D341Med (cell line): Measurements from ENCODE around the gene DIRAS3.
"Not testable (repeated sequence)": the region's sequence is repeated elsewhere in the genome, so short reads cannot be mapped to it uniquely, and the experiment has no call there.

Source experiments
- DNase-seq: peaks from one replicate; pipeline ENCODE4 v3.0.0; 2012; ENCODE audit warnings: low spot score

DIRAS3 gene

GRCh38 chr1:68049941-68050878, at the start of gene DIRAS3:
Gene DIRAS3, minus strand, starts transcription at chr1:68050627. Its CDS starts 3,330 bp downstream, at chr1:68047297.
- DNase-seq = no peak

DNA sequence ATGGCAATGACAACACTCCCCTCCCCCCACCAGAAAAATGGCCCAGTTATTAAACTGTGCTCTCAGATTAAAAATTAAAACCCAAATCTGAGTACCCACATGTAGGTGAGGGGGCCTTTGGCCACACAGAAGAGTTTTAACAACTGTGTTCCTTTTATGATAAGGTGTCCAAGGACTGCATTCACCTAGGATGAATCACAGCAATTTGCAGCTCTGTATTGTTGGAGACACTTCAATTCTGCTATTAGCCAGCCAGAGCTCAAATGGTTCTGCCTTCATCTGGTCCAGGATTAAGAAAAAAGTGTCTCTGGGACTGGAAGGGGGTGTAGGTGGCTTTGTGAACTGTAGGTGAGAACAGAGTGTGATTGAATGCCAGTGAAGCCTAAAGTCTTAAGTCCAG, 43.3 kb upstream of the DIRAS3 start:
- no peak for DNase-seq

DNA sequence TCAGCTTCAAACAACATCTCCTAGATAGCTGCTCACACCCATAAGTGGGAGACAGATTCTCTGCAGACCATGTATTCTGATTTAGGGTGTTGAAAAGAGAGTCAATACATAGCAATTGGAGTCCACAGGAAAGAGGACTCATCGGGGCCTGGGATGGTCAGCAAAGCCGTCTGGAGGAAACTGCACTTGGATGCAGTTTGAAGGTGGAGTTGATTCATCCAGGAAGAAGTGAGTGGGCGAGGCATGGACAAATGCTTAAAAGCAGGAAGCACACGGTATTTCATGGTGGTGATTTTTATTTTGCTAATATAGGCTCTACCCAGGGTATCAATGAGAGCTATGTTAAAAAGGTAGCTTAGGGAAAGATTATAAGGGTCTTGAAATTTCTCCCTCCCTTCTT, 36.8 kb upstream of the DIRAS3 start:
- DNase-seq = no peak

- DNase-seq = no peak
Measured at GRCh38 chr1:68085752-68086151, 35.3 kb upstream of the DIRAS3 start.

DNA sequence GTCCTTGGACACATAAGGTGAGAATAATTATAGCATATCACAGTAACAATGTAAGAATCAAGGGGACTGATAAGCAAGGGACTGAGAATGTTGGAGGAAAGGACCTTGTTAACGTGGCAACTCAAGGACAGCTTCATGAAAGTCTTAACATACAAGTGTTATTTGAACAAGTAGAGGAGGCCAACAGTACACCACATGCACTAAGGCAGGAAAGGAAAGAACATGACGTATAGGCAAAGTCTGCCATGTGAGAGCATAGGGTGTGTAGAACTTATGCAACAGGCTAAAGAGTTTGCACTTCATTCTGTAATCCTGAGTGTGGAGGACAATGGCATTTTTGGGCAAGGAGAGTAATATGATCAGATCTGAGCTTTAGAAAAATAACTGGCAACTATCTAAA, 33.3 kb upstream of the DIRAS3 start:
- DNase-seq = no peak

- DNase-seq = no peak
Measured at GRCh38 chr1:68081775-68082283, 31.4 kb upstream of the DIRAS3 start.

GRCh38 chr1:68078647-68079046, 28.2 kb upstream of the DIRAS3 start:
- DNase-seq = no peak

DNA sequence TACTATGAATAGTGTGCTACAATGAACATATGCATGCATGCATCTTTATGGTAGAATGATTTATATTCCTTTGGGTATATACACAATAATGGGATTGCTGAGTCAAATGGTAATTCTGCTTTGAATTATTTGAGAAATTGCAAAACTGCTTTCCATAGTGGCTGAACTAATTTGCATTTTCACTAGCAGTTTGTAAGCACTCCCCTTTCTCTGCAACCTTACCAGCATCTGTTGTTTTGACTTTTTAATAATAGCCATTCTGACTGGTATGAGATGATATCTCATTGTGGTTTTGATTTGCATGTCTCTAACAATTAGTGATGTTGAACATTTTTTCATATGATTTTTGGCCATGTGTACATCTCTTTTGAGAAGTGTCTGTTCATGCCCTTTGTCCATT, 24.0 kb upstream of the DIRAS3 start:
- DNase-seq = no peak

DNA sequence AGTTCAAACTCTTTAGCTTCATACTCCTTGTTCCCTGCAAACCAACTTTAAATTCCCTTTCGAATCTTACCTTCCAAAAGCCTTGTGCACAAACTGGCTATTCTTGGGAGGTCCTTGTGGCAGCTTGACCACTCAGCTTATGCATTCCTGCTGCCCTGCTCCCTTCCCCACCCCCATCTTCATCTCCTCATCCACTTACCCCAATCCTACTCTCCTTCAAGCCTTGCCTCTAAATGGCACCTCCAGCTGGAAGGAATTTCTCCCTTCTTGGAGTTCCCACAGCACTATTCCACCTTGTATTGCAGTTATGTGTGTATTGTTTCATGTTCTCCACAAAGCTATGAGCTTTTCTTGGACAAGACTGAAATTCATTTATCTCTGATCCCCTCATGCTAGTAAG, 15.3 kb upstream of the DIRAS3 start:
- no peak for DNase-seq

DNA sequence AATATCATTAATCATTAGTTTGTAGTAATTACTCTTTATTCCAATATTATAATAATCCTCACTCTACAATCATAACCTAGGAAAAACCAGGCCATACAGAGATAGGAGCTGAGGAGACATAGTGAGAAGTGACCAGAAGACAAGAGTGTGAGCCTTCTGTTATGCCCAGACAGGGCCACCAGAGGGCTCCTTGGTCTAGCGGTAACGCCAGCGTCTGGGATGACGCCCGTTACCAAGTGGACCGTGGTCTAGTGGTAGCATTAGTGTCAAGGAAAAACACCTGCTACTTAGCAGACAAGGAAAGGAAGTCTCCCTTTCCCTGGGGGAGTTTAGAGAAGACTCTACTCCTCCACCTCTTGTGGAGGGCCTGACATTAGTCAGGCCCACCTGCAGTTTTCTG, 7.6 kb upstream of the DIRAS3 start:
- DNase-seq = not testable (repeated sequence)

GRCh38 chr1:68057564-68057963, 7.1 kb upstream of the DIRAS3 start:
- DNase-seq = no peak

GRCh38 chr1:68057050-68057449, 6.6 kb upstream of the DIRAS3 start:
- no peak for DNase-seq

- DNase-seq = peak; percentile 66
Measured at GRCh38 chr1:68051475-68051874, 1.0 kb upstream of the DIRAS3 start.

- no peak for DNase-seq
Measured at GRCh38 chr1:68047659-68048026, 2.8 kb downstream of the DIRAS3 start.

- peak; percentile 61 for DNase-seq
Measured at GRCh38 chr1:68046885-68047658, 3.4 kb downstream of the DIRAS3 start.

DNA sequence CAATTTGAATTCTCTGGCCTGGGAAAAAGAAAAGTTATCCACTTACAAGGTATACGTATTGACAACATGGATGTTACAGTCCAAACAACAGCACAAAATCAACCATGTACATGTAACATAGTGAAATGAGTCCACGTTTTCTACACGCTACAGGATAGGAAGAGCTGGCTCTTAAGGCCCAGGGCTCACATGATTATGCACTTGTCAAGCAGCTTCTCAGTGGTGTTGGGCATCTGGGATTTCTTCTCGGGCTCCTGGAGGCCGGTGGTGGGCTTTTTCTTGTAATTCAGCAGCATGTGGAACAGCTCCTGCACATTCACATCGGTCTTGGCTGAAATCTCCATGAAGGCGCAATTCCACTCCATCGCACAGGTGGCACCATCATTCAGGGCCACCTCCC, 4.0 kb downstream of the DIRAS3 start:
- peak; percentile 43 for DNase-seq

- DNase-seq = no peak
Measured at GRCh38 chr1:68045511-68046180, 4.8 kb downstream of the DIRAS3 start.

DNA sequence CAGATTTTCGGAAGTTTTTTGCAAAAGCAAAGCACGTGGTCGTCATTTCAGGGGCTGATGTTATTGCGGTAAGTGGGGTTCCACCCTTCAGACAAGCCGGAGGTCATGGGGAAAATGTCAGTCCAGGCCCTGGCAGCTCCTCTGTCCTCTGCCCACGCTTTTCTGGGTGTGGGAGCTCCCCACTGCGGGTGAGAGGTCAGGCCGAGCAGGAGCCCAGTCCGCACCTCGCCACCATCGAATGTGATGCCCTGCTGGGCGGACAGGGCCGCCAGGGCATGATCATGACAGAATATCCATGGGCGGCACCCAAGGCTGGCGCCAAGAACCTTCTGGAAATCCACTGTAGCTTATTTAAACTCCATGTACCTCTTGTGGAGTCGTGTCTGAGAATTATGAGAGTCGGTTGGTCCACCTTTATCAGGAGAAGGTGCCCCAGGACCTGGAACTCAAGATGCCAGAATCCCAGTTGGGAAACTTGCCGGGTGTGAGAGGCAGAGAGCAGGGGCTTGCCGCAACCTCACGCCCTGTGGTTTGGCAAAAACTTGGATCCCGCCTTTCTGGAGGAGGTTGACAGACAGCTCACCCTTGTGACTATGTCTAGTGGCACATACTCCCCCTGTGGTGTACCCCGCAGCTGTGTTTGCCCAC, 6.9 kb downstream of the DIRAS3 start:
- no peak for DNase-seq

DNA sequence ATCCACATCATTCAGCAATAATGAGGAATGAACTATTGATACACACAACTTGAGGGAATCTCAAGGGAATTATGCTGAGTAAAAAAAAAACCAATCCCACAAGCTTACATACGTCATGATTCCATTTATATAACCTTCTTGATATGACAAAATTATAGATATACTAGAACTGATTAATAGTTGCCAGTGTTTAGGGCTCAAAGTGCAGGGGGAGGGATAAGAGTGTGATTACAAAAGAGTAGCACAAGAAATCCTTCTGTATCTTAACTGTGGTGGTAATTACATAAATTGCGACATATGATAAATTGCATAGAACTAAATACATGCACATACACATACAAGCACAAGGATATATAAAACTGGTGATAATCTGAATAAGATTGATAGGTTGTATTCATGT, 13.5 kb downstream of the DIRAS3 start:
- DNase-seq = no peak

GRCh38 chr1:68029444-68029843, 21.0 kb downstream of the DIRAS3 start:
- no peak for DNase-seq

GRCh38 chr1:68028566-68028965, 21.9 kb downstream of the DIRAS3 start:
- no peak for DNase-seq
